PFSK-1 (cell line): ENCODE measurements around the gene KIDINS220.

Source experiments
- FOXP2 ChIP-seq: optimal IDR thresholded peaks from 2 replicates; pipeline ENCODE3; 2011; ENCODE audit warnings: borderline replicate concordance, control low read depth, inconsistent platforms; ENCODE audit not compliant: insufficient read depth; ENCODE audit errors: extremely low read length, extremely low read depth
- POLR2AphosphoS5 ChIP-seq: IDR thresholded peaks from 2 replicates; pipeline ENCODE4 v1.6.1; 2012; ENCODE audit warnings: low read depth, mild to moderate bottlenecking, control low read depth, low read length, moderate library complexity
- SIN3A ChIP-seq: IDR thresholded peaks from 2 replicates; pipeline ENCODE4 v1.6.1; 2012; ENCODE audit warnings: mild to moderate bottlenecking, low read length, moderate library complexity, borderline replicate concordance; ENCODE audit not compliant: insufficient read depth
- TAF1 ChIP-seq: IDR thresholded peaks from 2 replicates; pipeline ENCODE4 v1.6.1; 2012; ENCODE audit warnings: low read length, control low read depth, borderline replicate concordance; ENCODE audit not compliant: insufficient read depth
- TF ChIP-seq, protein P1 (sequence below), 2 experiments: IDR thresholded peaks; 2 replicates each; pipeline versions ENCODE4 v1.6.1 to v1.8.0; 2011 to 2012; ENCODE audit warnings: low read depth in 2 of 2, low read length in 2 of 2, control low read depth in 1 of 2, inconsistent platforms in 1 of 2, mild to moderate bottlenecking in 1 of 2, moderate library complexity in 1 of 2; ENCODE audit not compliant: insufficient read depth in 1 of 2

Gene KIDINS220

GRCh38 chr2:8800218-8800617 lies 37.2 kb downstream of the KIDINS220 start:
- TF ChIP-seq, protein P1, sequence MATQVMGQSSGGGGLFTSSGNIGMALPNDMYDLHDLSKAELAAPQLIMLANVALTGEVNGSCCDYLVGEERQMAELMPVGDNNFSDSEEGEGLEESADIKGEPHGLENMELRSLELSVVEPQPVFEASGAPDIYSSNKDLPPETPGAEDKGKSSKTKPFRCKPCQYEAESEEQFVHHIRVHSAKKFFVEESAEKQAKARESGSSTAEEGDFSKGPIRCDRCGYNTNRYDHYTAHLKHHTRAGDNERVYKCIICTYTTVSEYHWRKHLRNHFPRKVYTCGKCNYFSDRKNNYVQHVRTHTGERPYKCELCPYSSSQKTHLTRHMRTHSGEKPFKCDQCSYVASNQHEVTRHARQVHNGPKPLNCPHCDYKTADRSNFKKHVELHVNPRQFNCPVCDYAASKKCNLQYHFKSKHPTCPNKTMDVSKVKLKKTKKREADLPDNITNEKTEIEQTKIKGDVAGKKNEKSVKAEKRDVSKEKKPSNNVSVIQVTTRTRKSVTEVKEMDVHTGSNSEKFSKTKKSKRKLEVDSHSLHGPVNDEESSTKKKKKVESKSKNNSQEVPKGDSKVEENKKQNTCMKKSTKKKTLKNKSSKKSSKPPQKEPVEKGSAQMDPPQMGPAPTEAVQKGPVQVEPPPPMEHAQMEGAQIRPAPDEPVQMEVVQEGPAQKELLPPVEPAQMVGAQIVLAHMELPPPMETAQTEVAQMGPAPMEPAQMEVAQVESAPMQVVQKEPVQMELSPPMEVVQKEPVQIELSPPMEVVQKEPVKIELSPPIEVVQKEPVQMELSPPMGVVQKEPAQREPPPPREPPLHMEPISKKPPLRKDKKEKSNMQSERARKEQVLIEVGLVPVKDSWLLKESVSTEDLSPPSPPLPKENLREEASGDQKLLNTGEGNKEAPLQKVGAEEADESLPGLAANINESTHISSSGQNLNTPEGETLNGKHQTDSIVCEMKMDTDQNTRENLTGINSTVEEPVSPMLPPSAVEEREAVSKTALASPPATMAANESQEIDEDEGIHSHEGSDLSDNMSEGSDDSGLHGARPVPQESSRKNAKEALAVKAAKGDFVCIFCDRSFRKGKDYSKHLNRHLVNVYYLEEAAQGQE (IDR thresholded peaks at IDR 0.05; ENCODE audit: insufficient read depth in 1 of 2, low read depth in 2 of 2, low read length in 2 of 2), result no peak
- no peak for TF ChIP-seq FOXP2
- no peak for TF ChIP-seq TAF1
- no peak for TF ChIP-seq SIN3A
- no peak for TF ChIP-seq POLR2AphosphoS5

DNA sequence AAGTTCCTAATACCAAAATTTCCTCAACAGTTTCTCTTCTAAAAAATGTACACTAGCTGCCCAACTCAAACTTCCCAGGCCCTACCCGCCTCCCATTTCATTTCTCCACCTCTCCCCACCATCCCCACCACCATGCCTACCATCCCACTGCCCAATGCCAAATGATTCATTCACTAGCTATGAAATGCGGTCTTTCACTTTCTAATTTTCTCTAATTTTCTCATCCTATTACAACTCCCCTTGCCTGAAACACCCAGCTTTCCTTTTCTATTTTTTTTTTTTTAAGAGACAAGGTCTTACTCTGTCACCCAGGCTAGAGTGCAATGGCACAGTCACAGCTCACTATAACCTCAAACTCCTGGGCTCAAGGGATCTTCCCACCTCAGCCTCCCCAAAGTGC lies 38.4 kb downstream of the KIDINS220 start:
- TF ChIP-seq, protein P1 (IDR thresholded peaks at IDR 0.05; ENCODE audit: insufficient read depth in 1 of 2, low read depth in 2 of 2, low read length in 2 of 2), result no peak

- TF ChIP-seq SIN3A (no peak), TAF1 (no peak), FOXP2 (no peak), POLR2AphosphoS5 (no peak)
- TF ChIP-seq, protein P1 (IDR thresholded peaks at IDR 0.05; ENCODE audit: insufficient read depth in 1 of 2, low read depth in 2 of 2, low read length in 2 of 2), result no peak
Observed at GRCh38 chr2:8798393-8798792, 39.0 kb downstream of the KIDINS220 start.

GRCh38 chr2:8797682-8798081 lies 39.7 kb downstream of the KIDINS220 start:
- TF ChIP-seq, protein P1 (IDR thresholded peaks at IDR 0.05; ENCODE audit: insufficient read depth in 1 of 2, low read depth in 2 of 2, low read length in 2 of 2), result no peak
- TF ChIP-seq SIN3A (no peak), TAF1 (no peak), POLR2AphosphoS5 (no peak), FOXP2 (no peak)

- TF ChIP-seq POLR2AphosphoS5 (no peak), SIN3A (no peak), TAF1 (no peak), FOXP2 (no peak)
- TF ChIP-seq, protein P1 (IDR thresholded peaks at IDR 0.05; ENCODE audit: insufficient read depth in 1 of 2, low read depth in 2 of 2, low read length in 2 of 2), result no peak
Observed at GRCh38 chr2:8796878-8797550, 40.4 kb downstream of the KIDINS220 start.
